NCI-H1694 treated with DMSO at 0.1 percent for 48 hours (cell line): ENCODE results near the gene PMVK.

Experiments
- DNase-seq: peaks from one replicate; lab custom pipeline; 2025; lab: John Stamatoyannopoulos, UW

The PMVK gene

DNA sequence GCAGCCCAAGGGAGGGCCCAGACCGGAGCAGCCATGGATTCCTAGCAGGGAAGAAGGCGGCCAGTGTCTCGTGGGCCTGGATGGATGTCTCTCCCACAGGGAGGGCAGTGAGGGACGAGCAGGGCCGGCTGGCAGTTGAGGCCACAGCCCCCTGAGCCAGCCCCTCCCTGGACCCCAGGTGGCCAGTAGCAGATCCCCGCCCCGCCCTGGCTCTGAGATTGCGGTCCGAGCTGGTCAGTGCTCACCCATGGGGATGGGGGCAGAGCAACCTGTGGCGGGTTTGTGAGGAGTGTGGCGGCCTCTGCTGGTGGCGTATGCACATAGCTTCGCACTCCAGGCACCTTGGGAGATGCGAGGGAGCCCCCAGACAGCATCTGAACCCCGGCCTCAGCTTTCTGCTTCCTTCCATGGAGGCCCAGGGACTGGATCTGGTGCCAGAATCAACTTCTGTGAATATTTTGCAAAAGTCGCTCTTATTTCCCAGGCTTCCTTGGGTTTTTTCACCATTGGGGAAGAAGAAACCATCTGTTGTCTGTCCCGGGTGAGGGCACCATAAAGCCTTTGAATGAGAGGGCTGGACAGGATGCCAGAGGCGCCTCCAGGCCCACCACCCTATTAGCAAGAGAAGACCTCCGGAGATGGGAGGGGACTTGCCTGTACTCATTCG, 58.0 kb downstream of the PMVK start:
- DNase-seq, result peak; percentile 65

DNA sequence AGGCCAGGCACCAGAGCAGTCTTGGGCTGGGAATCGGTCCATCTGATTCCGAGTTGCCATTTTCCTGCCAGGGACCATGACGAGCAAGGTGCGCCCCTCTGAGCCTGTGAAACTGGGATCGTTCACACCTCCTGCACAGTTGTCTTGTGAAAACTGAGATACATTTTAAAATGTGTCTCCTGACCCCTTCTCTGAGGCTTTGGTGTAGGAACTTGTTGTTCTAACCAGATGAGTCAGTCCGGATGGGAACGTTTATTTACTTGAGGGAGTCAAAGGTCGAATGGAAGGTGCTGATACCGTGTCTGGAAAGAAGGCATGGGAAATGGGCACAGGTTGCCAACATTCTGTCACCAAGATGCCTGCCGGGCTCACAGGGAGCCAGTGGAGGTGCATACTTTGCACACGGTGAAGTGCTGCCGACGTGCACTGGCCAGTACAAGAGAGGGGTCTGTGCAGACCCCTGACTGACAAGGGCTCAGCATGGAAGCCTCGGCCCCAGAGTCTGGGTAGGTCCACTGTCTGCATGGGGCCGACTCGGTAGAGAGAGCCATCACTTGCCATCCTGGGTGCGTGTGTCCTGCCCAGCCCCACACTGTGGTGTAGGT, 59.0 kb downstream of the PMVK start:
- no peak for DNase-seq

DNA sequence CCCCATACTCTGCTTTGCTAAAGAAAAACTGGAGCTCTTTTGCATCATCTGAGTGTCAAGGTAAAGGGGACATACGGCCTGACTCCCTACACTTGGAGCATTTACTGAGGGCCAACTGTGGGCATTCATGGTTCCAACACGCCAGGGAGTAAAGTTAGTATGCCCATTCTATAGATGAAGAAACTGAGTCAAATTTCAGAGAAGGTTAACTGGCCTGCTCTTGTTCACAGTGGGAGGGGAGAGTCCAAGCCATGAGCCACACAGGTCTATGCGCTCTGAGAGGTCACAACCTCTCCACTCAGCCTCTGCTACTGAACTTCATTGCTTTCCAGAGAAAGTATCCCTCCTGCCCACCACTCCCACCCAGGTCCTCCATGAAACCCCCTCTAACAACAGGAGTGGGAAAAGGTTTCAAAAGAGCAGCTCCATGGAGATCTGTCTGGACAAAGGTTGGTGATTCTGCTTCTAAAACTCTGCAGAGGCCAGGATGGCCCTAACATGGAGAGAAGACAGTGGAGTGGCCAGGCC, 59.6 kb downstream of the PMVK start:
- no peak for DNase-seq
